Parathyroid adenoma (tissue), 2 donors: ENCODE results near the gene APPL1.
A peak's percentile ranks its signal among the peaks of the same experiment; 100 is the strongest.

Experiments used
- H2AFZ ChIP-seq: fragments of 300-600 bp; sonication (generic); one replicate; pipeline ENCODE4 v1.7.0; 2017; ENCODE audit warnings: antibody characterized with exemption, mild to moderate bottlenecking
- H3K27ac ChIP-seq: fragments of 300-600 bp; sonication (generic); one replicate; pipeline ENCODE4 v1.7.0; 2017
- H3K27me3 ChIP-seq: fragments of 300-600 bp; sonication (generic); one replicate; pipeline ENCODE4 v1.7.0; 2017; ENCODE audit warnings: low read length; ENCODE audit not compliant: control insufficient read depth, insufficient read depth
- H3K36me3 ChIP-seq: fragments of 300-600 bp; sonication (generic); one replicate; pipeline ENCODE4 v1.7.0; 2017; ENCODE audit warnings: low read length; ENCODE audit not compliant: control insufficient read depth, insufficient read depth
- H3K4me1 ChIP-seq: fragments of 300-600 bp; sonication (generic); one replicate; pipeline ENCODE4 v1.7.0; 2017; ENCODE audit warnings: control low read depth
- H3K4me2 ChIP-seq: fragments of 300-600 bp; sonication (generic); one replicate; pipeline ENCODE4 v1.7.0; 2017; ENCODE audit warnings: low read length
- H3K4me3 ChIP-seq: fragments of 300-600 bp; sonication (generic); one replicate; pipeline ENCODE4 v1.7.0; 2017; ENCODE audit warnings: low read depth, low read length
- H3K79me2 ChIP-seq: fragments of 300-600 bp; sonication (generic); one replicate; pipeline ENCODE4 v1.7.0; 2017; ENCODE audit warnings: control low read depth
- H3K9ac ChIP-seq: fragments of 300-600 bp; sonication (generic); one replicate; pipeline ENCODE4 v1.7.0; 2017; ENCODE audit warnings: mild to moderate bottlenecking
- H3K9me3 ChIP-seq: fragments of 300-600 bp; sonication (generic); one replicate; pipeline ENCODE4 v1.7.0; 2017; ENCODE audit warnings: low read length; ENCODE audit not compliant: control insufficient read depth
- CTCF ChIP-seq: fragments of 300-600 bp; sonication (generic); IDR thresholded peaks from one replicate; pipeline ENCODE4 v1.7.0; 2017; ENCODE audit warnings: antibody characterized with exemption, mild to moderate bottlenecking
- donor health status: primary hyperparathyroidism.

Gene APPL1

GRCh38 chr3:57227204-57227929 lies at the start of gene APPL1:
TSS of gene APPL1 (plus strand) at chr3:57227729. CDS start at chr3:57227884, 155 bp downstream.
- peak within 1 kb of the TSS; percentile 85 for H3K27ac ChIP-seq
- H3K4me2 ChIP-seq, result peak within 1 kb of the TSS; percentile 64
- H3K4me3 ChIP-seq, result peak within 1 kb of the TSS; percentile 67
- H3K4me1 ChIP-seq, result peaks cover 3% of the 10 kb centered on the region
- peak within 1 kb of the TSS; percentile 96 for H2AFZ ChIP-seq
- H3K36me3 ChIP-seq, result no peaks in the 10 kb centered on the region
- no peaks in the 10 kb centered on the region for H3K27me3 ChIP-seq
- peaks cover 26% of the 10 kb centered on the region for H3K79me2 ChIP-seq
- no peak for TF ChIP-seq CTCF
- H3K9me3 ChIP-seq, result no peaks in the 10 kb centered on the region
- H3K9ac ChIP-seq, result peak within 1 kb of the TSS; percentile 70

GRCh38 chr3:57179580-57180410 lies 47.7 kb upstream of the APPL1 start:
- Histone ChIP-seq H3K79me2 (no peaks in the 10 kb centered on the region), H3K9me3 (no peaks in the 10 kb centered on the region), H3K4me2 (no peak overlapping the region), H3K4me1 (no peaks in the 10 kb centered on the region), H3K9ac (no peak overlapping the region), H2AFZ (no peak overlapping the region), H3K27ac (no peak overlapping the region), H3K4me3 (no peak overlapping the region), H3K36me3 (no peaks in the 10 kb centered on the region), H3K27me3 (no peaks in the 10 kb centered on the region)
- no peak for TF ChIP-seq CTCF

GRCh38 chr3:57184526-57184925 lies 43.0 kb upstream of the APPL1 start:
- Histone ChIP-seq H3K27me3 (no peaks in the 10 kb centered on the region), H3K4me2 (no peak overlapping the region), H3K9me3 (no peaks in the 10 kb centered on the region), H2AFZ (peak overlapping the region; percentile 29), H3K27ac (no peak overlapping the region), H3K4me1 (no peaks in the 10 kb centered on the region), H3K79me2 (no peaks in the 10 kb centered on the region), H3K9ac (no peak overlapping the region), H3K36me3 (no peaks in the 10 kb centered on the region), H3K4me3 (no peak overlapping the region)
- TF ChIP-seq CTCF, result no peak

- TF ChIP-seq CTCF, result no peak
- no peaks in the 10 kb centered on the region for H3K27me3 ChIP-seq
- H3K36me3 ChIP-seq, result no peaks in the 10 kb centered on the region
- H3K79me2 ChIP-seq, result no peaks in the 10 kb centered on the region
- no peaks in the 10 kb centered on the region for H3K9me3 ChIP-seq
- H3K9ac ChIP-seq, result no peak overlapping the region
- H2AFZ ChIP-seq, result no peak overlapping the region
- H3K4me3 ChIP-seq, result no peak overlapping the region
- H3K4me1 ChIP-seq, result no peaks in the 10 kb centered on the region
- no peak overlapping the region for H3K4me2 ChIP-seq
- H3K27ac ChIP-seq, result no peak overlapping the region
These were observed 35.5 kb upstream of the APPL1 start for GRCh38 chr3:57192028-57192427.
